Fibroblast of villous mesenchyme (primary cell): ENCODE data around the gene VANGL2. TPM values are rescaled to one million over a fixed set of nuclear protein-coding genes. Genes with fewer than 3 reads are reported as not detected.

Experiments used
- DNase-seq: peaks from one replicate; pipeline ENCODE4 v3.0.0-alpha.2; 2010; ENCODE audit warnings: low read depth
- H3K4me3 ChIP-seq: 2 replicates; pipeline ENCODE4 v1.5.1; 2011; ENCODE audit warnings: low read depth, mild to moderate bottlenecking, low read length
- CTCF ChIP-seq: IDR thresholded peaks from 2 replicates; pipeline ENCODE4 v1.5.1; 2012; ENCODE audit warnings: low read depth, mild to moderate bottlenecking, low read length; ENCODE audit not compliant: insufficient read depth
- total RNA-seq: library from RNA; depleted of rRNA; stranded (reverse); fragments of >200 nt; gene quantifications from 2 replicates; pipeline ENCODE4 v1.2.3, GENCODE V29; 2012

VANGL2 gene
- total RNA-seq, 1 donor, result not detected

GRCh38 chr1:160405331-160405877, 5.0 kb downstream of the VANGL2 start:
- no peak overlapping the region for H3K4me3 ChIP-seq
- no peak for DNase-seq
- no peak for TF ChIP-seq CTCF

- no peak for TF ChIP-seq CTCF
- DNase-seq, result no peak
- no peak overlapping the region for H3K4me3 ChIP-seq
These were observed 6.0 kb downstream of the VANGL2 start for GRCh38 chr1:160406131-160406968.

- no peak for DNase-seq
- no peak for TF ChIP-seq CTCF
- H3K4me3 ChIP-seq, result no peak overlapping the region
These were observed 7.8 kb downstream of the VANGL2 start for GRCh38 chr1:160407839-160408801.

- TF ChIP-seq CTCF, result no peak
These were observed 8.5 kb downstream of the VANGL2 start for GRCh38 chr1:160408864-160409263.

GRCh38 chr1:160409486-160409885, 9.1 kb downstream of the VANGL2 start:
- DNase-seq, result no peak
- no peak for TF ChIP-seq CTCF
- no peak overlapping the region for H3K4me3 ChIP-seq

More at GRCh38 chr1:160408864-160409263, 8.5 kb downstream of the VANGL2 start:
- no peak for DNase-seq
- H3K4me3 ChIP-seq, result no peak overlapping the region

- no peak for TF ChIP-seq CTCF
- no peak overlapping the region for H3K4me3 ChIP-seq
- no peak for DNase-seq
These were observed 10.1 kb downstream of the VANGL2 start for GRCh38 chr1:160410406-160411005.
